HL-60/S4 (cell line): Measurements from ENCODE around the gene CTNNBIP1.
"Not testable (repeated sequence)": the region's sequence is repeated elsewhere in the genome, so short reads cannot be mapped to it uniquely, and the experiment has no call there.

Source experiments
- in situ Hi-C: fragments of 300-500 bp; cut with MboI; formaldehyde crosslinking; loops from 2 replicates; pipeline ENCODE4 v1.14.3; 2022; ENCODE audit warnings: low sequenced_read_pairs

CTNNBIP1 gene

GRCh38 chr1:9815150-9815549 is 94.9 kb downstream of the CTNNBIP1 start:
- in situ Hi-C loops, result no loop called here

- in situ Hi-C loops, result no loop called here
Observed at GRCh38 chr1:9814619-9815018, 95.5 kb downstream of the CTNNBIP1 start.

GRCh38 chr1:9811239-9811966 is 98.7 kb downstream of the CTNNBIP1 start:
- in situ Hi-C loops, result no loop called here

- in situ Hi-C loops, result no loop called here
Observed at GRCh38 chr1:9809100-9809510, 101.0 kb downstream of the CTNNBIP1 start.

GRCh38 chr1:9808459-9808858 is 101.6 kb downstream of the CTNNBIP1 start:
- in situ Hi-C loops, result no loop called here

- in situ Hi-C loops, result no loop called here
Observed at GRCh38 chr1:9807541-9807940, 102.5 kb downstream of the CTNNBIP1 start.

- in situ Hi-C loops, result not testable (repeated sequence)
Observed at GRCh38 chr1:9805972-9806371, 104.1 kb downstream of the CTNNBIP1 start.

- in situ Hi-C loops, result no loop called here
Observed at GRCh38 chr1:9805006-9805508, 105.0 kb downstream of the CTNNBIP1 start.

- in situ Hi-C loops, result not testable (repeated sequence)
Observed at GRCh38 chr1:9803003-9803918, 106.8 kb downstream of the CTNNBIP1 start.

- in situ Hi-C loops, result no loop called here
Observed at GRCh38 chr1:9801909-9802308, 108.2 kb downstream of the CTNNBIP1 start.
